RKO (cell line): ENCODE measurements around the gene TRAM2.

ENCODE experiments used
- DNase-seq: peaks from one replicate; pipeline ENCODE4 v3.0.0-alpha.2; 2016; ENCODE audit warnings: low spot score

The TRAM2 gene

GRCh38 chr6:52570291-52570700 is 6.6 kb downstream of the TRAM2 start:
- no peak for DNase-seq

- DNase-seq, result no peak
Observed at GRCh38 chr6:52568320-52568719, 8.5 kb downstream of the TRAM2 start.

- DNase-seq, result peak; percentile 21
Observed at GRCh38 chr6:52566853-52567279, 10.0 kb downstream of the TRAM2 start.

GRCh38 chr6:52566201-52566600 is 10.7 kb downstream of the TRAM2 start:
- DNase-seq, result no peak

- DNase-seq, result no peak
Observed at GRCh38 chr6:52564856-52565255, 12.0 kb downstream of the TRAM2 start.

- no peak for DNase-seq
Observed at GRCh38 chr6:52562911-52563310, 13.9 kb downstream of the TRAM2 start.

GRCh38 chr6:52560462-52560861 is 16.4 kb downstream of the TRAM2 start:
- DNase-seq, result no peak

GRCh38 chr6:52558266-52559000 is 18.4 kb downstream of the TRAM2 start:
- no peak for DNase-seq

- DNase-seq, result no peak
Observed at GRCh38 chr6:52557389-52558265, 19.2 kb downstream of the TRAM2 start.

- DNase-seq, result no peak
Observed at GRCh38 chr6:52555518-52556233, 21.2 kb downstream of the TRAM2 start.

- DNase-seq, result no peak
Observed at GRCh38 chr6:52554684-52555280, 22.1 kb downstream of the TRAM2 start.

GRCh38 chr6:52553719-52554118 is 23.1 kb downstream of the TRAM2 start:
- DNase-seq, result no peak

GRCh38 chr6:52553158-52553557 is 23.7 kb downstream of the TRAM2 start:
- no peak for DNase-seq

- DNase-seq, result no peak
Observed at GRCh38 chr6:52552278-52552643, 24.6 kb downstream of the TRAM2 start.

GRCh38 chr6:52551483-52552277 is 25.2 kb downstream of the TRAM2 start:
- DNase-seq, result no peak

GRCh38 chr6:52550870-52551269 is 26.0 kb downstream of the TRAM2 start:
- DNase-seq, result no peak

- no peak for DNase-seq
Observed at GRCh38 chr6:52550014-52550575, 26.8 kb downstream of the TRAM2 start.

GRCh38 chr6:52549428-52549827 is 27.4 kb downstream of the TRAM2 start:
- DNase-seq, result no peak

- no peak for DNase-seq
Observed at GRCh38 chr6:52548999-52549398, 27.9 kb downstream of the TRAM2 start.

- DNase-seq, result no peak
Observed at GRCh38 chr6:52548353-52548713, 28.5 kb downstream of the TRAM2 start.
